GM19395 (cell line): ENCODE measurements around the gene SRCIN1.

Source experiments
- ATAC-seq: cut with Tn5 transposase; IDR thresholded peaks from one replicate; pipeline ENCODE4 v1.9.1; 2021; ENCODE audit warnings: mild to moderate bottlenecking, moderate library complexity; ENCODE audit not compliant: unreplicated experiment

The SRCIN1 gene

GRCh38 chr17:38564254-38564837, 41.4 kb downstream of the SRCIN1 start:
- ATAC-seq = no peak

GRCh38 chr17:38563362-38564253, 42.1 kb downstream of the SRCIN1 start:
- no peak for ATAC-seq

- no peak for ATAC-seq
Observed at GRCh38 chr17:38562903-38563302, 42.8 kb downstream of the SRCIN1 start.

GRCh38 chr17:38562215-38562569, 43.6 kb downstream of the SRCIN1 start:
- ATAC-seq = no peak

GRCh38 chr17:38561416-38562214, 44.1 kb downstream of the SRCIN1 start:
- ATAC-seq = no peak

- no peak for ATAC-seq
Observed at GRCh38 chr17:38560503-38561318, 45.0 kb downstream of the SRCIN1 start.

GRCh38 chr17:38559880-38560230, 45.9 kb downstream of the SRCIN1 start:
- no peak for ATAC-seq

- peak; percentile 62 for ATAC-seq
Observed at GRCh38 chr17:38559051-38559879, 46.5 kb downstream of the SRCIN1 start.

- ATAC-seq = no peak
Observed at GRCh38 chr17:38558728-38559050, 47.1 kb downstream of the SRCIN1 start.

GRCh38 chr17:38557836-38558727, 47.7 kb downstream of the SRCIN1 start:
- no peak for ATAC-seq

GRCh38 chr17:38557396-38557795, 48.4 kb downstream of the SRCIN1 start:
- no peak for ATAC-seq

- no peak for ATAC-seq
Observed at GRCh38 chr17:38556239-38556638, 49.5 kb downstream of the SRCIN1 start.

GRCh38 chr17:38554430-38555350, 51.1 kb downstream of the SRCIN1 start:
- no peak for ATAC-seq

GRCh38 chr17:38552343-38552742, 53.4 kb downstream of the SRCIN1 start:
- ATAC-seq = no peak

- ATAC-seq = no peak
Observed at GRCh38 chr17:38551121-38551520, 54.6 kb downstream of the SRCIN1 start.

GRCh38 chr17:38550661-38551060, 55.1 kb downstream of the SRCIN1 start:
- no peak for ATAC-seq

GRCh38 chr17:38549285-38549684, 56.5 kb downstream of the SRCIN1 start:
- ATAC-seq = no peak

- ATAC-seq = no peak
Observed at GRCh38 chr17:38547444-38547843, 58.3 kb downstream of the SRCIN1 start.
